Activated T-helper 1 cell treated with anti-CD3 and anti-CD28 coated beads, Interleukin-12 subunit alpha, Interleukin-12 subunit beta, Interleukin-2, Interleukin-4 antibody, amounts not matched to agents 30 ng/mL and 10 ng/mL and 1 ng/mL, durations not matched to agents 14 hours and 24 hours and 36 hours (primary cell): Measurements from ENCODE around the gene ITGA11. TPM values are rescaled to one million over a fixed set of nuclear protein-coding genes. Genes with fewer than 3 reads are reported as not detected.
A peak's percentile ranks its signal among the peaks of the same experiment; 100 is the strongest.

Source experiments
- DNase-seq: peaks from one replicate; pipeline ENCODE4 v3.0.0; 2021; ENCODE audit warnings: low spot score
- H3K27ac Mint-ChIP-seq: one replicate; pipeline ENCODE4 v1.8.0; 2021; ENCODE audit warnings: mild to moderate bottlenecking, mixed read lengths
- H3K27me3 Mint-ChIP-seq: one replicate; pipeline ENCODE4 v1.8.0; 2022; ENCODE audit warnings: mild to moderate bottlenecking, moderate library complexity, mixed read lengths; ENCODE audit not compliant: insufficient read depth
- H3K36me3 Mint-ChIP-seq: one replicate; pipeline ENCODE4 v1.8.0; 2021; ENCODE audit warnings: low read depth, mixed read lengths
- H3K4me1 Mint-ChIP-seq: one replicate; pipeline ENCODE4 v1.8.0; 2021; ENCODE audit warnings: low read depth, mixed read lengths
- H3K4me3 Mint-ChIP-seq: one replicate; pipeline ENCODE4 v1.8.0; 2021; ENCODE audit warnings: mild to moderate bottlenecking, moderate library complexity, mixed read lengths
- H3K9me3 Mint-ChIP-seq: one replicate; pipeline ENCODE4 v1.8.0; 2021; ENCODE audit warnings: mixed read lengths
- intact Hi-C: fragments of 100-400 bp; cut with micrococcal nuclease; formaldehyde crosslinking; loops from one replicate; pipeline ENCODE4 v1.15.1; 2024
- total RNA-seq: library from RNA; stranded (reverse); gene quantifications from 2 replicates; pipeline ENCODE4 v1.2.3, GENCODE V29; 2022

Gene ITGA11
- total RNA-seq, 1 donor from 2014 or later: 0.23 TPM

GRCh38 chr15:68335655-68336054, 96.3 kb downstream of the ITGA11 start:
- Mint-ChIP-seq H3K36me3 (no peaks in the 10 kb centered on the region), H3K27me3 (peaks cover 12% of the 10 kb centered on the region), H3K4me1 (peaks cover 5% of the 10 kb centered on the region), H3K9me3 (no peaks in the 10 kb centered on the region), H3K27ac (no peak overlapping the region), H3K4me3 (no peak overlapping the region)
- no peak for DNase-seq
- intact Hi-C loops: no loop called here

- Mint-ChIP-seq H3K9me3 (no peaks in the 10 kb centered on the region), H3K4me3 (no peak overlapping the region), H3K4me1 (peaks cover 5% of the 10 kb centered on the region), H3K27me3 (peaks cover 12% of the 10 kb centered on the region), H3K36me3 (no peaks in the 10 kb centered on the region), H3K27ac (no peak overlapping the region)
- intact Hi-C loops: no loop called here
- no peak for DNase-seq
Observed at GRCh38 chr15:68335251-68335650, 96.7 kb downstream of the ITGA11 start.

DNA sequence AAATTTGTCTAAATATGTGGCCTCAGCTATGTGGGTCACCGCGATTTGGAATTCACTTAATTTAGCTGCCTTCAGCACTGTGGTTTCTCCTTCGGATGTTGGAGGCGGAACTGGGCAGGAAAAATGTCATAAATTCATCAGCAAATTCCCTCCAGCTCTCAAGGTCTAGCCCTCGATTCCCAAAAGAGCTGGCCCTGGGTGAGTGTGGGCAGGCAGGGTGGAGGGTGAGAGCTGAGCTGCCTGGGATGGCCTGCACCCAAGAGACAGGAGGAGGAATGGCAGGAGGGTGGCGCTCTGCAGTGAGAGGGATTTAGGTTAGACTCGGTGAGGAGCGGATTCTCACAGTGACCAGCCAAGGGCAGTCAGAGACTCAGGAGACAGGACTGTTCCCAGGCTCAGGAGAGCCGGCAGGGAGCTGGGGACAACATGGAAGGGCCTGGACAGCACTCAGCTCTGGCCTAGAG, 97.3 kb downstream of the ITGA11 start:
- Mint-ChIP-seq H3K27ac (no peak overlapping the region), H3K36me3 (no peaks in the 10 kb centered on the region), H3K27me3 (peaks cover 9% of the 10 kb centered on the region), H3K4me3 (no peak overlapping the region), H3K4me1 (peaks cover 5% of the 10 kb centered on the region), H3K9me3 (no peaks in the 10 kb centered on the region)
- intact Hi-C loops: no loop called here
- no peak for DNase-seq

DNA sequence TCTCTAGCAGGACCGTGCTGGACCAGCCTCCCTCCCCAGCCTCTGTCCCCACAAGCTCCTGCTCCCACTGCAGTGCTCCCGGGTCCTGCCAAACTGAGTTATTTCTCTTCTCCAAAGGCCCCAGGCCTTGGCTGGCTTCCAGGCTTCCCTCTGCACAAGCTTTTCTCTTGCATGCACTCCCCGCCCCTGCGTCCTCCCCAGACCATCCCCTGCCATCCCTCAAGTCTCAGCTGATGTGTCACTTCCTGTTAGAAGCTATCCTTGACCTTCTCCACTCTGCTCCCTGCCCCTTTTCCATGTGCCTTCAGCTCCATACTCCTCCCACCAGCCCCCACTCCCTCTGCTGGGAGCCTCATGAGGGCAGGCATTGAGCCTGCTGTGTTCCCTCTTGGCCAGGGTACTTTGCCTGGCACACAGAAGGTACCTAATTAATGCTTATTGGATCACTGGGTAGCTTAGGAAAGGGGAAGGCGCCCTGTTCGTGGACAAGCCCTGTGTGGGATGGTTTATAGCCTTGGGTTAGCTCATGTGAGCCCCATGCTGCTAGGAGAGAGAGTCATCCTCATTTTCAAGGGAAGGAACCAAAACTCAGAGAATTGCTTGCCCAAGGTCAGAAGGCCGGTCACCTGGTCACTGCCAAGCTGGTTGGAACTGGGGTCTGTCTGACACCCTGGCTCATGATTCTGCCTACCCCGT, 98.0 kb downstream of the ITGA11 start:
- no peak overlapping the region for H3K4me3 Mint-ChIP-seq
- intact Hi-C loops: no loop called here
- H3K27me3 Mint-ChIP-seq: peaks cover 9% of the 10 kb centered on the region
- peaks cover 6% of the 10 kb centered on the region for H3K4me1 Mint-ChIP-seq
- H3K27ac Mint-ChIP-seq: no peak overlapping the region
- H3K36me3 Mint-ChIP-seq: no peaks in the 10 kb centered on the region
- DNase-seq: no peak
- no peaks in the 10 kb centered on the region for H3K9me3 Mint-ChIP-seq

- no peaks in the 10 kb centered on the region for H3K36me3 Mint-ChIP-seq
- H3K9me3 Mint-ChIP-seq: no peaks in the 10 kb centered on the region
- H3K4me1 Mint-ChIP-seq: peaks cover 23% of the 10 kb centered on the region
- no peak overlapping the region for H3K27ac Mint-ChIP-seq
- intact Hi-C loops: no loop called here
- no peak overlapping the region for H3K4me3 Mint-ChIP-seq
- peaks cover 15% of the 10 kb centered on the region for H3K27me3 Mint-ChIP-seq
- DNase-seq: no peak
Observed at GRCh38 chr15:68332266-68332665, 99.7 kb downstream of the ITGA11 start.

DNA sequence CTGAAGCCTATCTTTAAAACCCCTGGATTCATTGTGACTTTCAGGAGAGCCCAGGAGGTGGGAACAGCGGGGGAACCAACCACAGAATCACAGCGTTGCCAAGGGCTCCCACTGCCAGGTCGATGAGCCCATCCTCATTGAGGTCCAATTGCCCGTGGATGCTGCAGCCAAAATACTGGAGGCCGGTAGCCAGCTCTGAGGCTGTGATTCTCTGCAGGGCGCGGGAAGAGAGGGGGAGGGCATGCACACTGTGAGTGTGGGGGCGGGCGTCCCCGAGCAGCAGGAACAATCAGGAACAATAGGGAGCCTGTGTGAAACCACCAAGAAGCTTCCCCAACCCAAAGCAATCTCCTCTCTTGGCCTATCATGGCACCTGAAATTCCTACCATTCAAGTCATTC, 101.1 kb downstream of the ITGA11 start:
- Mint-ChIP-seq H3K9me3 (no peaks in the 10 kb centered on the region), H3K27me3 (peaks cover 15% of the 10 kb centered on the region), H3K4me1 (peaks cover 36% of the 10 kb centered on the region), H3K36me3 (no peaks in the 10 kb centered on the region), H3K27ac (no peak overlapping the region), H3K4me3 (no peak overlapping the region)
- intact Hi-C loops: no loop called here
- no peak for DNase-seq

DNA sequence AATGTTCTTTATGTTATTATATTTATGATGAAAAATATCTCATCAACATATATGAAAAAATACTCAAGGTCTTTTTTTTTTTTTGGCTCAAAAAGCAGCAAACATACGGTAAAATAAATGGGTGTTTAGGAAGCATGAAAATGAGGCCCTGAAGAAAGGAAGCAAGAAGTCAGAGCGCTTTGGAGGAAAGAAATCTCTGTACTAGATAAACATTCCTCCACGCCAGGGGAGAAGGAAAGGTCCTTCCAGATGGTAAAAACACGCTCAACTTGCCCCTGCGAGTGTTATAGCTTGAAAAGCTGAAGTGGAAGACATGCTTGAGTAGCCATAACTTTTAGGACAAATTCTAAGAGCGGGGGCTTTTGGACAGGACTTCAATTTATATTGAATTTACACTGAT, 101.5 kb downstream of the ITGA11 start:
- Mint-ChIP-seq H3K36me3 (no peaks in the 10 kb centered on the region), H3K27me3 (peaks cover 15% of the 10 kb centered on the region), H3K4me1 (peaks cover 36% of the 10 kb centered on the region), H3K27ac (no peak overlapping the region), H3K9me3 (no peaks in the 10 kb centered on the region), H3K4me3 (no peak overlapping the region)
- intact Hi-C loops: no loop called here
- DNase-seq: no peak

GRCh38 chr15:68328964-68329363, 103.0 kb downstream of the ITGA11 start:
- Mint-ChIP-seq H3K9me3 (no peaks in the 10 kb centered on the region), H3K4me1 (peaks cover 34% of the 10 kb centered on the region), H3K27ac (no peak overlapping the region), H3K36me3 (no peaks in the 10 kb centered on the region), H3K27me3 (peaks cover 11% of the 10 kb centered on the region), H3K4me3 (no peak overlapping the region)
- no peak for DNase-seq
- intact Hi-C loops: no loop called here

DNA sequence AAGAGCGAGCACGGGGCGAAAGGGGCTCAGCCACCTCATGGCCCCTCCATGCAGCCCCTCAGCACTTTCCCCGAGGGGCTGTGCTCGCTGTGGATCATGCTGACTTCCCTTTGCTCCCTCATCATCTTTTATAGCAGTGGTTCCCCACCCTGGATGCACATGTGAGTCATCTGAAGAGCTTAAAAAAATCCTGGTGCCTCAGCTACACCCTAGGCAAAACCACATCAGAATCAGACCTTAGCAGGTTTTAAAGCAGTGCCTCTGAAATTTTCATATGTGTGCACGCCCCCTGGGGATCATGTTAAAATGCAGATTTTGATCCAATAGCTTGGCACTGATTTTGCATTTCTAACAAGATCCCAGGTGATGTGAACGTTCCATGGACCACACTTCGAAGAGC, 103.5 kb downstream of the ITGA11 start:
- Mint-ChIP-seq H3K4me1 (peaks cover 31% of the 10 kb centered on the region), H3K4me3 (no peak overlapping the region), H3K27me3 (peaks cover 10% of the 10 kb centered on the region), H3K27ac (no peak overlapping the region), H3K36me3 (no peaks in the 10 kb centered on the region), H3K9me3 (no peaks in the 10 kb centered on the region)
- DNase-seq: no peak
- intact Hi-C loops: no loop called here

DNA sequence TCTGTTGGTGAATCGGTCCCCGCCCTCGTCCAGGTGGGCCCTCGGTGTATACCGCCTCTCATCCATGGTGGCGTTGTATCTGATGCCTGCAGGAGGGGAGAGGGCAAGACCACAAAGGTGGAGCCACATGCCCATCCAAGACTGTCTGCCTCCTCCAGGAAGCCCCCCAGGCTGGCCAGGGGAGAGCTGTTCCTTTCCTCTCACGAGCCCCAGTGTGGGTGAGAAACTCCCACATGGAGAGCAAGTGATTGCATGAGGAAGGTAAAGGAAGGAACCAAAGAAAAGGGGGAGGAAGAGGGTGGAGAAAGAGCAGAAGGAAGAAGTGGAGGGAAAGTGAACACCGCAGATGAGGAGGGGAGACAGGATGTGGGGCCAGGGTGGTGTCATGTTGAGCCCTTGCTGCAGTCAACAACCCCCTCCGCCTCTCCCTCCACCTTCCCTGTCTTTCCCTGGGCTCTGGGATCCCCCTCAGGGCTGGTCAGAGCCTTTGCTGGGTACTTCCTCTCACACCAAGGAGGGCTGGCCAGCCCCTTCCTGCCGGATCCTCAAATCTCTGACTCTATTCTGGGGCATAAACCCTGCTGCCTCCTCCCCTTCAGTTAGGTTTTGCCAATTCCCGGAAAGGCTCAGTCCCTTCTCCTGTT, 105.1 kb downstream of the ITGA11 start:
- H3K27ac Mint-ChIP-seq: peak overlapping the region; percentile 35
- no peak overlapping the region for H3K4me3 Mint-ChIP-seq
- H3K27me3 Mint-ChIP-seq: peaks cover 16% of the 10 kb centered on the region
- peaks cover 31% of the 10 kb centered on the region for H3K4me1 Mint-ChIP-seq
- H3K9me3 Mint-ChIP-seq: no peaks in the 10 kb centered on the region
- no peak for DNase-seq
- intact Hi-C loops: no loop called here
- no peaks in the 10 kb centered on the region for H3K36me3 Mint-ChIP-seq

DNA sequence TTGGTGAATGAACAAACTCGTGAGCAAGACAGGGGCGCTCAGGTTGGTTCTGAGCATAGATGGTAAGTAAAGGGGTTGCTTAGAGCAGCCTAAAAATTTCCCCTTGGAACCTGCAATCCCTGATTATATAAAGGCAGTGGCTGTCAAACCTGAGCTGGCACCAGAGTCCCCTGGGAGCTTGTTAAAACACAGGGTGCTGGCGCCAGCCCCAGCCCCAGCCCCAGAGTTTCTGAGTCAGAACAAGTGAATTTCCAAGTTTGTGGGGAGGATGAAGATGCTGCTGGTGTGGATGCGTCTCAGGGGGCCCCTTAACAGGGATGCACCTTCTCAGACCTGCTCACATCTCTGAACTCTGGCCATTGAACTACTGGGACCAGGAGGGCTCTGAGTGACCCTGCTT, 106.2 kb downstream of the ITGA11 start:
- no peak overlapping the region for H3K27ac Mint-ChIP-seq
- intact Hi-C loops: no loop called here
- H3K27me3 Mint-ChIP-seq: peaks cover 13% of the 10 kb centered on the region
- H3K9me3 Mint-ChIP-seq: no peaks in the 10 kb centered on the region
- no peaks in the 10 kb centered on the region for H3K36me3 Mint-ChIP-seq
- H3K4me1 Mint-ChIP-seq: peaks cover 31% of the 10 kb centered on the region
- no peak overlapping the region for H3K4me3 Mint-ChIP-seq
- no peak for DNase-seq

DNA sequence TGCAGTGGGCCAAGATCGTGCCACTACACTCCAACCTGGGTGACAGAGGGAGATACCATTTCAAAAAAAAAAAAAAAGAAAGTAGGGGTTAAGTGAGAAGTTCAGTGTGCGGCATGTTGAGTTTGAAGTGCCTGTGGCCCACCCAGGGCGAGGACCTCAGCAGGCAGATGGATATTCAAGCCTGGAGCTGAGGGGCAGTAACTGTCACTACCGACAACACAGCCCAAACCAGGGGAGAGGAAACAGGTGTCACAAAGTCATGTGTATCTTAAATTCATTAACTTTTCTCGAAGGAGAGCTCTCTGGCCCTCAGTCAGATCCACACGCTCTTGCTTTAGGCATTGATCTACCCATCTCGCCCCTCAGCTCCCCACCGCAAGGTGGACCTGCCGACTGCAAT, 109.2 kb downstream of the ITGA11 start:
- intact Hi-C loops: no loop called here
- Mint-ChIP-seq H3K36me3 (no peaks in the 10 kb centered on the region), H3K4me1 (peaks cover 18% of the 10 kb centered on the region), H3K4me3 (no peak overlapping the region), H3K9me3 (no peaks in the 10 kb centered on the region), H3K27me3 (peaks cover 10% of the 10 kb centered on the region), H3K27ac (no peak overlapping the region)
- DNase-seq: no peak

DNA sequence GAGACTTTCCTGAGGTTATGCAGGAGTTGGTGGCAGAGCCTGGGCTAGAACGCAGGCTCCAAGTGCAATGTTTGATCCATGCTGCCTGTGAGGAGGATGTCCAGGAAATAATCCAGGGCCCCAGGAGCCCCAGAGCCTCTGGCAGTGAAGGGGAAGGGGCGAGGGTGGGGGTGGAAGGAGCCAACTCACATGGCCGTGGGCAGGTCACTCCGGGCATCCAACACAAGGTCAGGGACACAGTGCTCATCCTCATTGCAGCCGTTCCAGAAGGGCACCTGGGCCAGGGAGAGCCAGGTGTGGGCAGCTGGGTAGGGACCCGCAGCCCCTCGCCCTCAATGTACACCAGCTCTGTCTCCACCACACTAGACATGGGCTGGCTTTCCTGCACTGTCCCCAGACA, 110.7 kb downstream of the ITGA11 start:
- peaks cover 10% of the 10 kb centered on the region for H3K27me3 Mint-ChIP-seq
- H3K4me1 Mint-ChIP-seq: peaks cover 3% of the 10 kb centered on the region
- intact Hi-C loops: no loop called here
- no peaks in the 10 kb centered on the region for H3K36me3 Mint-ChIP-seq
- no peak for DNase-seq
- no peaks in the 10 kb centered on the region for H3K9me3 Mint-ChIP-seq
- no peak overlapping the region for H3K4me3 Mint-ChIP-seq
- H3K27ac Mint-ChIP-seq: no peak overlapping the region
